ENCODE data around the gene FAM217A.
A peak's percentile ranks its signal among the peaks of the same experiment; 100 is the strongest.

FAM217A gene

GRCh38 chr6:4021133-4021853 lies 57.6 kb downstream of the FAM217A start:
- DNase-seq: peak; percentile 86

GRCh38 chr6:4020822-4021132 lies 58.2 kb downstream of the FAM217A start:
- DNase-seq: no peak

- DNase-seq: no peak
Observed at GRCh38 chr6:4018924-4019236, 60.1 kb downstream of the FAM217A start.
